NCI-H748 (cell line): ENCODE measurements around the gene KLK13.

Experiments used
- DNase-seq: peaks from one replicate; lab custom pipeline; 2025; ENCODE audit not compliant: unreplicated experiment; lab: John Stamatoyannopoulos, UW

KLK13 gene

GRCh38 chr19:51064534-51065220 is at the start of gene KLK13:
KLK13 (minus strand) TSS chr19:51065092; CDS start chr19:51065067, 25 bp downstream.
- no peak for DNase-seq

- no peak for DNase-seq
Measured at GRCh38 chr19:51114087-51114729, 49.3 kb upstream of the KLK13 start.

- DNase-seq = peak; percentile 27
Measured at GRCh38 chr19:51111606-51112005, 46.7 kb upstream of the KLK13 start.

GRCh38 chr19:51110666-51110971 is 45.7 kb upstream of the KLK13 start:
- no peak for DNase-seq

- DNase-seq = peak; percentile 90
Measured at GRCh38 chr19:51108805-51109146, 43.9 kb upstream of the KLK13 start.

GRCh38 chr19:51108066-51108804 is 43.3 kb upstream of the KLK13 start, which contains the start of gene CTU1:
CTU1 (minus strand) TSS chr19:51108409; CDS start chr19:51104569, 3,840 bp downstream.
- peak; percentile 100 for DNase-seq

GRCh38 chr19:51107406-51108065 is 42.6 kb upstream of the KLK13 start:
- DNase-seq = no peak

- DNase-seq = no peak
Measured at GRCh38 chr19:51103926-51104341, 39.0 kb upstream of the KLK13 start.

- DNase-seq = no peak
Measured at GRCh38 chr19:51102991-51103390, 38.1 kb upstream of the KLK13 start.

GRCh38 chr19:51101171-51101865 is 36.4 kb upstream of the KLK13 start:
- DNase-seq = no peak

- DNase-seq = no peak
Measured at GRCh38 chr19:51100601-51101000, 35.7 kb upstream of the KLK13 start.

GRCh38 chr19:51099047-51099382 is 34.1 kb upstream of the KLK13 start:
- no peak for DNase-seq

- no peak for DNase-seq
Measured at GRCh38 chr19:51098365-51099046, 33.6 kb upstream of the KLK13 start.

- no peak for DNase-seq
Measured at GRCh38 chr19:51097796-51098195, 32.9 kb upstream of the KLK13 start.

- DNase-seq = peak; percentile 69
Measured at GRCh38 chr19:51097166-51097738, 32.4 kb upstream of the KLK13 start.

- DNase-seq = peak; percentile 52
Measured at GRCh38 chr19:51096473-51097165, 31.7 kb upstream of the KLK13 start.

- peak; percentile 62 for DNase-seq
Measured at GRCh38 chr19:51094696-51095279, 29.9 kb upstream of the KLK13 start.

- no peak for DNase-seq
Measured at GRCh38 chr19:51093510-51094345, 28.8 kb upstream of the KLK13 start.
